Peyer's patch (tissue), 4 donors: ENCODE results near the gene LYZL1.

ENCODE experiments used
- CTCF ChIP-seq, 6 experiments: fragments of 450-650 bp in 4 of 6; fragments of 200-600 bp in 2 of 6; sonication (generic) in 1 of 6; IDR thresholded peaks; one replicate each; pipeline ENCODE4 v1.5.1; 2017 to 2019; ENCODE audit warnings: antibody characterized with exemption in 6 of 6, mild to moderate bottlenecking in 3 of 6, moderate library complexity in 1 of 6
- POLR2A ChIP-seq, 2 donors: fragments of 450-650 bp; IDR thresholded peaks; one replicate each; pipeline ENCODE4 v1.5.1; 2017; ENCODE audit warnings: antibody characterized with exemption in 2 of 2, mild to moderate bottlenecking in 2 of 2, moderate library complexity in 2 of 2

- TF ChIP-seq CTCF (IDR thresholded peaks at IDR 0.05) (no peak), POLR2A (IDR thresholded peaks at IDR 0.05) (no peak)
Measured at GRCh38 chr10:29280488-29280840, 8.4 kb upstream of the LYZL1 start.
